Activated B cell treated with CpG ODN at 0.5 μM for 24 hours (primary cell): ENCODE data around the gene DCPS. TPM values are rescaled to one million over a fixed set of nuclear protein-coding genes. Genes with fewer than 3 reads are reported as not detected.
"Not testable (repeated sequence)": the region's sequence is repeated elsewhere in the genome, so short reads cannot be mapped to it uniquely, and the experiment has no call there.

Experiments used
- ATAC-seq: fragments of 200-7000 bp; cut with Tn5 transposase; one replicate; pipeline ENCODE4 v1.10.0; 2021; ENCODE audit warnings: low read depth, mild to moderate bottlenecking, moderate library complexity
- CTCF ChIA-PET: fragments of 350-600 bp; sonication (Branson Sonifier 250); formaldehyde crosslinking; loops from one replicate; lab custom pipeline; 2021; ENCODE audit warnings: antibody characterized with exemption; lab: Charles Lee
- POLR2A ChIA-PET: fragments of 350-600 bp; sonication (Branson Sonifier 250); formaldehyde crosslinking; loops from one replicate; lab custom pipeline; 2021; ENCODE audit warnings: antibody characterized with exemption; lab: Charles Lee
- DNase-seq: peaks from one replicate; pipeline ENCODE4 v3.0.0; 2022
- H3K27ac Mint-ChIP-seq: one replicate; pipeline ENCODE4 v1.8.0; 2020; ENCODE audit warnings: mixed read lengths
- H3K27me3 Mint-ChIP-seq: one replicate; pipeline ENCODE4 v1.8.0; 2021; ENCODE audit warnings: mixed read lengths
- H3K36me3 Mint-ChIP-seq: one replicate; pipeline ENCODE4 v1.8.0; 2021; ENCODE audit warnings: low read depth, mixed read lengths
- H3K4me1 Mint-ChIP-seq: one replicate; pipeline ENCODE4 v1.8.0; 2021; ENCODE audit warnings: mixed read lengths
- H3K4me3 Mint-ChIP-seq: one replicate; pipeline ENCODE4 v1.8.0; 2020; ENCODE audit warnings: mild to moderate bottlenecking, mixed read lengths
- H3K9me3 Mint-ChIP-seq: one replicate; pipeline ENCODE4 v1.8.0; 2020; ENCODE audit warnings: mixed read lengths
- CTCF ChIP-seq: fragments of 200-600 bp; IDR thresholded peaks from one replicate; pipeline ENCODE4 v1.8.0; 2022; ENCODE audit warnings: antibody characterized with exemption, mild to moderate bottlenecking
- intact Hi-C: fragments of 100-400 bp; cut with micrococcal nuclease; formaldehyde crosslinking; loops from one replicate; pipeline ENCODE4 v1.15.1; 2024
- total RNA-seq: library from RNA; stranded (reverse); gene quantifications from 2 replicates; pipeline ENCODE4 v1.2.3, GENCODE V29; 2022

DCPS gene
- total RNA-seq, 1 donor from 2014 or later: 37.6 TPM

GRCh38 chr11:126383339-126384335 lies 79.8 kb downstream of the DCPS start:
- no peak for ATAC-seq
- TF ChIP-seq CTCF: no peak
- Mint-ChIP-seq H3K4me1 (no peaks in the 10 kb centered on the region), H3K27me3 (no peaks in the 10 kb centered on the region), H3K27ac (no peak overlapping the region), H3K9me3 (no peaks in the 10 kb centered on the region), H3K36me3 (no peaks in the 10 kb centered on the region), H3K4me3 (no peak overlapping the region)
- POLR2A ChIA-PET: interaction anchor here (0.6 kb wide), 1 partner anchor 101 kb away, joined by 3 read pairs; no protein-coding TSS in a partner anchor
- CTCF ChIA-PET: no interaction called here
- intact Hi-C loops: no loop called here
- no peak for DNase-seq

GRCh38 chr11:126384449-126385070 lies 80.7 kb downstream of the DCPS start:
- H3K4me3 Mint-ChIP-seq: no peak overlapping the region
- CTCF ChIA-PET: no interaction called here

GRCh38 chr11:126385991-126386728 lies 82.3 kb downstream of the DCPS start:
- DNase-seq: no peak
- no peak for TF ChIP-seq CTCF
- no peak for ATAC-seq
- ChIA-PET CTCF (no interaction called here), POLR2A (no interaction called here)
- Mint-ChIP-seq H3K4me3 (no peak overlapping the region), H3K4me1 (no peaks in the 10 kb centered on the region), H3K36me3 (no peaks in the 10 kb centered on the region), H3K27ac (no peak overlapping the region), H3K27me3 (no peaks in the 10 kb centered on the region), H3K9me3 (no peaks in the 10 kb centered on the region)
- intact Hi-C loops: no loop called here

More at GRCh38 chr11:126384449-126385070, 80.7 kb downstream of the DCPS start:
- ATAC-seq (no peak), DNase-seq (no peak)
- H3K36me3 Mint-ChIP-seq: no peaks in the 10 kb centered on the region
- no peaks in the 10 kb centered on the region for H3K27me3 Mint-ChIP-seq
- intact Hi-C loops: no loop called here
- H3K4me1 Mint-ChIP-seq: no peaks in the 10 kb centered on the region
- H3K27ac Mint-ChIP-seq: no peak overlapping the region
- POLR2A ChIA-PET: no interaction called here
- no peaks in the 10 kb centered on the region for H3K9me3 Mint-ChIP-seq
- no peak for TF ChIP-seq CTCF

- intact Hi-C loops, H3K27me3 Mint-ChIP-seq, DNase-seq, CTCF ChIA-PET, ATAC-seq, POLR2A ChIA-PET, H3K9me3 Mint-ChIP-seq, H3K36me3 Mint-ChIP-seq, H3K27ac Mint-ChIP-seq, H3K4me1 Mint-ChIP-seq, H3K4me3 Mint-ChIP-seq: not testable (repeated sequence)
Measured at GRCh38 chr11:126386729-126387071, 82.8 kb downstream of the DCPS start.

- CTCF ChIA-PET: no interaction called here
- DNase-seq (no peak), ATAC-seq (no peak)
- H3K4me1 Mint-ChIP-seq: peaks cover 9% of the 10 kb centered on the region
- H3K27ac Mint-ChIP-seq: no peak overlapping the region
- intact Hi-C loops: no loop called here
- H3K36me3 Mint-ChIP-seq: no peaks in the 10 kb centered on the region
- POLR2A ChIA-PET: no interaction called here
- peaks cover 3% of the 10 kb centered on the region for H3K27me3 Mint-ChIP-seq
- no peak overlapping the region for H3K4me3 Mint-ChIP-seq
- no peaks in the 10 kb centered on the region for H3K9me3 Mint-ChIP-seq
- no peak for TF ChIP-seq CTCF
Measured at GRCh38 chr11:126387857-126388256, 84.0 kb downstream of the DCPS start.
